Smooth muscle cell (in vitro differentiated cells): ENCODE measurements around the gene MAP2K5. TPM values are rescaled to one million over a fixed set of nuclear protein-coding genes. Genes with fewer than 3 reads are reported as not detected.

ENCODE experiments used
- DNase-seq: peaks from one replicate; lab custom pipeline; 2025; ENCODE audit not compliant: unreplicated experiment; lab: John Stamatoyannopoulos, UW
- H2AFZ ChIP-seq: fragments of 200-600 bp; sonication (generic); 2 replicates; pipeline ENCODE4 v1.6.0; 2016; ENCODE audit warnings: antibody characterized with exemption, low read depth, mild to moderate bottlenecking
- H3F3A ChIP-seq: fragments of 200-600 bp; sonication (generic); 2 replicates; pipeline ENCODE4 v1.6.0; 2017; ENCODE audit warnings: antibody characterized with exemption, low read depth
- H3K27ac ChIP-seq: fragments of 200-600 bp; sonication (generic); 2 replicates; pipeline ENCODE4 v1.5.1; 2016; ENCODE audit warnings: low read depth, mild to moderate bottlenecking
- H3K27me3 ChIP-seq: fragments of 200-600 bp; sonication (generic); 2 replicates; pipeline ENCODE4 v1.6.1; 2016; ENCODE audit warnings: low read depth, mild to moderate bottlenecking
- H3K36me3 ChIP-seq: fragments of 200-600 bp; sonication (generic); 2 replicates; pipeline ENCODE4 v1.5.1; 2016; ENCODE audit warnings: low read depth
- H3K4me1 ChIP-seq: fragments of 200-600 bp; sonication (generic); 2 replicates; pipeline ENCODE4 v1.5.1; 2016; ENCODE audit warnings: low read depth
- H3K4me2 ChIP-seq: fragments of 200-600 bp; sonication (generic); 2 replicates; pipeline ENCODE4 v1.6.0; 2016; ENCODE audit warnings: mild to moderate bottlenecking
- H3K4me3 ChIP-seq: fragments of 200-600 bp; sonication (generic); 2 replicates; pipeline ENCODE4 v1.5.1; 2016; ENCODE audit warnings: mild to moderate bottlenecking
- H3K79me2 ChIP-seq: fragments of 200-600 bp; sonication (generic); 2 replicates; pipeline ENCODE4 v1.6.0; 2016; ENCODE audit warnings: low read depth, mild to moderate bottlenecking
- H3K9ac ChIP-seq: fragments of 200-600 bp; sonication (generic); 2 replicates; pipeline ENCODE4 v1.6.0; 2016; ENCODE audit warnings: low read depth
- H3K9me3 ChIP-seq: fragments of 200-600 bp; sonication (generic); replicated peaks from 2 replicates; pipeline ENCODE4 v1.5.1; 2016; ENCODE audit warnings: low read depth
- H4K20me1 ChIP-seq: fragments of 200-600 bp; sonication (generic); 2 replicates; pipeline ENCODE4 v1.6.0; 2016; ENCODE audit warnings: low read depth
- CTCF ChIP-seq: fragments of 200-600 bp; sonication (generic); IDR thresholded peaks from 2 replicates; pipeline ENCODE4 v1.5.1; 2017; ENCODE audit warnings: borderline replicate concordance, mild to moderate bottlenecking, antibody characterized with exemption; ENCODE audit not compliant: insufficient read depth, poor library complexity, severe bottlenecking
- WGBS: methylation state at CpG from one replicate; pipeline ENCODE4 v1.1.7; 2016; ENCODE audit warnings: low lambda C conversion rate; 5-methylcytosine and 5-hydroxymethylcytosine counted together
- polyA plus RNA-seq: library from polyadenylated mRNA; unstranded; fragments of >200 nt; fragmentation: Nextera tagmentation; extraction: Ambion mirVana; gene quantifications from 2 replicates; pipeline ENCODE4 v1.2.1, GENCODE V29; 2016
- total RNA-seq: library from RNA; depleted of rRNA; stranded (reverse); fragments of >200 nt; gene quantifications from 2 replicates; pipeline ENCODE4 v1.2.3, GENCODE V29; 2014

MAP2K5 gene
- total and polyA plus RNA-seq, 2 experiments from 2014 or later = 4.4 to 7.4 TPM

DNA sequence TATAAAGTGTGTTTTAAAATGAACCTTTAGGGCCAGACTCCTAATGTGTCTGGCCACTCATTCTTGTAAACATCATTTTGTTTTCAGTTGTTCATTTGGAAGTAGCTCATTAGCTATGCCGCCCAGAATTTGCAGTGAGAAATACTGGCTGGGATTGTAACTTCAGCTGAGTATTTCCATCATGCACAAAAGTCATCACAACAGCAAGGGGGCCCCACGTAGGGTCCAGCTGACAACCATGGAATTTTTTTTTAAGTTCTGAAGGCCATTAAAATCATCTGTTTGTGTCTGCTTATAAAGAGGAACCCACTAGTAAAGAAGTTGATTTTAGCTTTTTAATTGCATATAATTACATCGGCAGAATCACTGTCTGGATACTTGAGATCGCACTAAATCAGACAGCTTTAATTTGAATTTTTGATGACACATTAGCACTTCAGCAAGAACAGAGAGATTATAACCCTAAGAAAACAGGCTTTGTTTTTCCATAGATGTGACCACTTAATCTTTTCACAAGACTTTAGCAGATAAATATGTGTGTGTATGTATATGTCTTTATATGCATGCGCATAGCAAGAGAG, 236.6 kb downstream of the MAP2K5 start:
- Histone ChIP-seq H3F3A (peaks cover 3% of the 10 kb centered on the region), H3K9ac (no peak overlapping the region), H3K4me1 (peaks cover 56% of the 10 kb centered on the region), H3K36me3 (no peaks in the 10 kb centered on the region), H3K79me2 (no peaks in the 10 kb centered on the region), H3K27ac (no peak overlapping the region), H3K9me3 (no peaks in the 10 kb centered on the region), H2AFZ (no peak overlapping the region), H4K20me1 (no peaks in the 10 kb centered on the region), H3K4me3 (no peak overlapping the region), H3K27me3 (peaks cover 37% of the 10 kb centered on the region), H3K4me2 (no peak overlapping the region)
- WGBS = 49% methylated on average over 5 of the region's 5 CpGs
- no peak for TF ChIP-seq CTCF
- DNase-seq = no peak

DNA sequence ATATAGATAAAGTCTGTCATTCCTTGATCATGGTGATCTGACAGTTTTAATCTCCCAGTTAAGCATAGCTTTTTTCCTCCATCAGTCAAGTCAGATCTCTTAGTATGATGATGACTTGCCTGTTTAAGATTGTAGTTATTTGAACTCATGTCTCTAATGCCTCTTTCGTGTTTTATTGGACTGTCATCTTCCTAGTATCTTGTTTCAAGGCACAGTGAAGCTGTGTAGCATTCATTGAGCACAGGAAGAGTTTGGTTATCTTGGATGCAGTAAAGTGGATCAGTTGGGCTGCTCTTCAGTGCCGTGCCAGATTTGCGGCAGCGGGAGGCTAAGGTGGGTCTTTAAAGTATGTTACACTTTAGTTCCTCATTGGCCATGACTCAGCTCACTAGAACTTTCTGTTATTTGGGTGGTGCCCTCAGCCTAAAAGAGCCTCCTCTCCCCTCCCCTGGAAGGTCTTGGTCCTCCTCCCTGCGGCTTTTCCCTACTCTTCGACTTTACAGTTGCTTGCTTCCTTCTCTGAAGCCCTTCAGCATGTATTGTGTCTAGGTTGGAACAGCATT, 237.1 kb downstream of the MAP2K5 start:
- Histone ChIP-seq H3K9me3 (no peaks in the 10 kb centered on the region), H3K27ac (no peak overlapping the region), H3K27me3 (peaks cover 40% of the 10 kb centered on the region), H2AFZ (no peak overlapping the region), H3K36me3 (no peaks in the 10 kb centered on the region), H4K20me1 (no peaks in the 10 kb centered on the region), H3K4me1 (peaks cover 61% of the 10 kb centered on the region), H3K4me3 (no peak overlapping the region), H3F3A (peaks cover 3% of the 10 kb centered on the region), H3K4me2 (no peak overlapping the region), H3K79me2 (no peaks in the 10 kb centered on the region), H3K9ac (no peak overlapping the region)
- DNase-seq = no peak
- no peak for TF ChIP-seq CTCF
- 40% methylated on average over 6 of the region's 6 CpGs for WGBS

DNA sequence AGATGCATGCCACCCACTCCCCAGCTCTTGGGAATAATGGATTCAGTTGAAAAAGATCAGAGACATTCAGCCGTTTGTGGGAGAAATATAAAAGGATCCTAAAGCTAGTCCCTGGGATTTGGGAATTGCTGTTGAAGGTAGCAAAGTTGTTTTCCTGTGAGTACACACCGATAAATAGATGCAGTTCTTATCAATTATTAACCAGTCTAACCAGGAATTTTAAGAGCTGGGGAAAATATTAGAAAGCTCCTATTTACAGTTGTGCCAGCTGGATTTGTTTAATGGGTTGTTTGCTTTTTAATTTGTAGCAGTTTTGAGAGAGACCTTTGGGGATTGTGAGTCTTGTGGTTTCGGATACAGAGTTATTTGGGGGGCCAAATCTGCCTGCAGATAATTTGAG, 238.6 kb downstream of the MAP2K5 start:
- Histone ChIP-seq H3K9me3 (no peaks in the 10 kb centered on the region), H4K20me1 (no peaks in the 10 kb centered on the region), H3K4me1 (peaks cover 61% of the 10 kb centered on the region), H3K79me2 (no peaks in the 10 kb centered on the region), H3K27me3 (peaks cover 47% of the 10 kb centered on the region), H3K36me3 (no peaks in the 10 kb centered on the region), H3K27ac (no peak overlapping the region), H3K9ac (no peak overlapping the region), H3F3A (peaks cover 3% of the 10 kb centered on the region), H3K4me3 (no peak overlapping the region), H3K4me2 (no peak overlapping the region), H2AFZ (no peak overlapping the region)
- no peak for DNase-seq
- WGBS = 78% methylated on average over 3 of the region's 3 CpGs
- no peak for TF ChIP-seq CTCF
